Central memory CD4-positive, alpha-beta T cell (primary cell): Measurements from ENCODE around the gene MTMR2.
"Not testable (repeated sequence)": the region's sequence is repeated elsewhere in the genome, so short reads cannot be mapped to it uniquely, and the experiment has no call there.

ENCODE experiments used
- DNase-seq: peaks from one replicate; pipeline ENCODE4 v3.0.0; 2022

Gene MTMR2

GRCh38 chr11:95883381-95883780 is 40.5 kb downstream of the MTMR2 start:
- no peak for DNase-seq

GRCh38 chr11:95877291-95877690 is 46.6 kb downstream of the MTMR2 start:
- no peak for DNase-seq

DNA sequence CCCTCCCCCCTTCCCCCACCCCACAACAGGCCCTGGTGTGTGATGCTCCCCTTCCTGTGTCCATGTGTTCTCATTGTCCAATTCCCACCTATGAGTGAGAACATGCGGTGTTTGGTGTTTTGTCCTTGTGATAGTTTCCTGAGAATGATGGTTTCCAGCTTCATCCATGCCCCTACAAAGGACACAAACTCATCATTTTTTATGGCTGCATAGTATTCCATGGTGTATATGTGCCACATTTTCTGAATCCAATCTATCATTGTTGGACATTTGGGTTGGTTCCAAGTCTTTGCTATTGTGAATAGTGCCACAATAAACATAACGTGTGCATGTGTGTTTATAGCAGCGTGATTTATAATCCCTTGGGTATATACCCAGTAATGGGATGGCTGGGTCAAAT is 53.0 kb downstream of the MTMR2 start:
- not testable (repeated sequence) for DNase-seq

DNA sequence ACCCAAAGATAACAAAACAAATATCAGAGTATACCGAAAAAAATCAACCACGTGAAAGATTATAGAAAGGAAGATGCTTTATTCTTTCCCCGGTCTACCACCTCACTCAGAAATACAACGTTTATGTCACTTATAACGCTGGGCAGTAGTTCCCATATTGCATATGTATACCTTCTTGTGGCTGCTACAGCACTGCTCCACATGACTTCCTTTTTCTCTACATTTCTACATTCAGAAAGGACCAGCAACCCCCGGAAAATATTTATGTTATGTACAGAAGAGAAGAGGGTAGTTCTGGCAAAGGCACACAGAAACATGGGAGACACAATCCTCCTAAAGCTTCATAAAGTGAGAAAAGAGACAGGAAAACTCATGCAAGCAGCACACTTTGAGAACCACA is 56.8 kb downstream of the MTMR2 start:
- DNase-seq: no peak

GRCh38 chr11:95863486-95864140 is 60.3 kb downstream of the MTMR2 start:
- no peak for DNase-seq

DNA sequence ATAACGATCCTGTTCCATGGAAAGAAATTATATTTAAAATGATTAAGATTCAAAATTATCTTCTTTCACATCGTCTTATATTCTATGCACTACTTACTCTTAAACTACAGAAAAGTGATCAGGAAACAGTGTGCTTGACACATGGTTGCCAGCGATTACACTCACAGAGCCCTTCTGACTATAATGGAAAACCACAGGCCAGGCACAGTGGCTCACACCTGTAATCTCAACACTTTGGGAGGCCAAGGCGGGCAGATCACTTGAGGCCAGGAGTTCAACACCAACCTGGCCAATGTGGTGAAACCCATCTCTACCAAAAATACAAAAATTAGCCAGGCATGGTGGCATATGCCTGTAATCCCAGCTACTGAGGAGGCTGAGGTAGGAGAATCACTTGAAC is 63.9 kb downstream of the MTMR2 start:
- DNase-seq: not testable (repeated sequence)

- DNase-seq: not testable (repeated sequence)
Observed at GRCh38 chr11:95854362-95854761, 69.5 kb downstream of the MTMR2 start.

DNA sequence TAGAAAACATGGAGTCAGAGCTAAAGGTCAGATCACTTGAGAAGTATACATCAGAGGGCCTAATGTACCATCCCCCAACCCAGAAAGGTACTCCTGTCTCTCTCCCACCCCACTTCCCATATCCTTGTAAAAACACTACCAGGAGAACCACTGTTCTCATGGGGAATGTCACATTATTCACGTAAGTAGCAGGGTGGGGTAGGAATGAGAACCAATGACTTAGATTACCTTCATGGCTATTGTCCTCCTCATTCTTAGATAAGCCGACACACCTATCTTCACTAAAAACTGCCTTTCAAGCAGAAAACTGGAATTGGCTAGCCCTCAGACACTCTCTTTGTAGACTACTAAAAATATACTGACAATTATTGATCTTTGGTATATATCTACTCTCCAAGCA is 70.0 kb downstream of the MTMR2 start:
- no peak for DNase-seq

DNA sequence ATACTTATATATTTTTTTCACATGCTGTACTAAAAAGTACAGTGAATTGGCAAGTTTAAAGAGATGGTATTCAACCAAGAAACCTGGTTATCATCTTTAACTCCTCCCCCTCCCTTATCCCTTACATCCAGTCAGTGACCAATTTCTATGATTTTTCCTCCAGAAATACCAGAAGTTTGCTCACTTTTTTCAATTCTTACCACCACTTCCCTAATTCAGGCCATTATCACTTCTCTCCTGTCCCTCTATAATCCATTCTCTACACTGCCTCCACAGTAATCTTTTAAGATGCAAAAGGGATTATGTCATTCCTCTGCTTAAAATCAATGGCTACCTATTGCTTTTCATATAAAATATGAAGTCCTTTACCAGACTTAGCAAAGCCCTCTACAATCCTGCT is 70.8 kb downstream of the MTMR2 start:
- no peak for DNase-seq

- no peak for DNase-seq
Observed at GRCh38 chr11:95850137-95850536, 73.8 kb downstream of the MTMR2 start.

DNA sequence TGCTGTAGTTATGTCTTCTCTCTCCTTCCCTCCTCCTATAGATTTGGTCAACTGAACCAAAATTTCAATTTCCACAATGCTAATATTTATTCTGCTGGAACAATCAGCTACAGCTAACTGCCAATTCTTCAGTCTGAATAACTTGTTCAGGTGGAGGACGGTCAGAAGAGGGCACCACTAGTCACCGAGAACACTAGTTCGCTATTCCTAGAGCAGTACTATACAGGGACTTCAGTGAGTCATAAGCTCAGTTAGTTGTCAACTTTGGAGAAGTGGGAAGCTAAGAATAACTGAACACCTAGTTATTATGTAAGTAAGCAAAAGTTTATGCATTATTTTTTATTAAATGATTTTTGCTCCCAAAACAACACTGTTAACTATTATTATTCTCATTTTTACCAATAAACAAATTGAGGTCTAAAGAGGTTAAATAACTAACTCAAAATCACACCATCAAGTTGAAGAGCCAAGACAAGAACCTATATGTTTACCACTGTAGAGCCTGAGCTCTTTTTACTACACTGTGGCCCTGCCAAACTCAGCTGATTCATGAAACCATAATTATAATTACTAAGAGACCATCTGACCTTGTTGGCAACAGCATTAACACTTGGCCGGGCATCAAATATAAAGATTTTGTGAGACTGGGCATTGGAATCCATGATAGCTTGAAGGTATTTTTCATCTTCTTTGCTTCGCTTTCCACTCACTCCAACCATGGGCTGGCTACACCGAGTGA is 74.7 kb downstream of the MTMR2 start:
- no peak for DNase-seq

DNA sequence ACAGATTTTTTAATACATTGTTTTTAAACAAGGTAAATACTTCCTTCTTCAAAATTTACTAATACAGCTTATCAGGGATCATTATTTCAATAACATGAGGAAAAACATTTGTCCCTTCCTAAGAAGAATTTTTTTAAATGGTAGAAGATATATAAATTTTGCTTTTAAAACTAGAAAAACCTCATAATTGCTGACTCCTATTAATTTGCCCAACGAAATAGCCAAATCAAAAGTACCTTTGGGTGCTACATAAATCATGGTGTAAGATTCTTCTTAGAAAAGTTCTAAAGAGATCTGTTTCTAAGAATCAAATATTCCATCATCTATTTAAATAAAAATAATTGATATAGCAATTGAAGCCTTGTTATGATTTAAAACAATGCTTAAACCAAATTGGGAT is 78.7 kb downstream of the MTMR2 start:
- DNase-seq: no peak

GRCh38 chr11:95835768-95836488 is 88.0 kb downstream of the MTMR2 start:
- DNase-seq: peak; percentile 48

- no peak for DNase-seq
Observed at GRCh38 chr11:95835351-95835750, 88.6 kb downstream of the MTMR2 start.

DNA sequence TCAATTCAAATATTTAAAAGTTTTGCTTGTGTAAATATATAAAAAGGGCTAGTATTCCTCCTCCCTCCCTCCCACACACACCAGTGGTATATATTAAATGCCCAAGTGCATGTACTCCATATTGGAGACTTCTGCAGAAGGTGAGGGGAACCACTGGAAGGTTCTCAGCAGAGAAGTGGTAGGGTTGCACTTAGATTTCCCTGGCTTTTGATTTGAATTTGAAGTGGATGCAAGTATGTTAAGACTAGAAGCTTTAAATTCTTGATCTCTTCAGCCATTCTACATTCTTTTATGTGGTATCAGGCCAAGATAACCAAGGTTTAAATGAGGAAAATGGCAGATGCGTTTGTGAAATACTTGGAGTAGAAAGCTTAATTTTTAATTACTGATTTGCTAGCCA is 90.5 kb downstream of the MTMR2 start:
- DNase-seq: no peak

- DNase-seq: no peak
Observed at GRCh38 chr11:95832763-95833162, 91.1 kb downstream of the MTMR2 start.

- DNase-seq: no peak
Observed at GRCh38 chr11:95831198-95831883, 92.6 kb downstream of the MTMR2 start.

DNA sequence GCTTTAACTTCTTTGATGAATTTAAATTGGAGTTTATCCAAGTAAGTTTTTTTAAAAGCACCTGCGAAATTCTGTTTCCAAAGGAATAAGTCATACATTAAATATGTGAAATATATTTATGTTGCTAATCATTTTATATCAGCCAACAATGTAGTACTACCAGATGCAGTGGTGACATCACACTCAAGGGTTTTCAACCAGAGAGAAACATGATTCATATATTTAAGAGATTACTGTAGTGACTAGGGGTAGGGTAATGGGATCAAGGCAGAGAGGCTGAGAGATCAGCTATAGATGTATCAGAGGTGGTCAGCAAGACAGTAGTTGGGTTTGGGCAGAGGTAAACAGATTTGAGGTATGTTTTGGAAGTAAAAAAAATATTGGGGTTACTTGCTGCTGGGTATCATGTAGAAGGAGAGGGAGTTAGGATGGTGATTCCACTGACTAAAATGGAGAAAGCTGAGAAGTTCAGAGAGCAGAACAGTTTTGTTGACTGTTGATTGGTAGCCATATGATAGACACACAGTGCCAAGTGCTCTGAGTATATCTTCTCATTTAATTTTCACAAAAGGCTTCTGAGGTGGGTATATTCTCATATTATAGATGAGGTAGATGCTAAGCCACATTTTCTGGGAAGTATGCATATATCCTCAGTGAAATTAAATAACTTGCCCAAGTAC is 94.2 kb downstream of the MTMR2 start:
- DNase-seq: no peak

GRCh38 chr11:95827696-95828095 is 96.2 kb downstream of the MTMR2 start:
- DNase-seq: no peak

GRCh38 chr11:95821640-95822039 is 102.3 kb downstream of the MTMR2 start:
- no peak for DNase-seq

DNA sequence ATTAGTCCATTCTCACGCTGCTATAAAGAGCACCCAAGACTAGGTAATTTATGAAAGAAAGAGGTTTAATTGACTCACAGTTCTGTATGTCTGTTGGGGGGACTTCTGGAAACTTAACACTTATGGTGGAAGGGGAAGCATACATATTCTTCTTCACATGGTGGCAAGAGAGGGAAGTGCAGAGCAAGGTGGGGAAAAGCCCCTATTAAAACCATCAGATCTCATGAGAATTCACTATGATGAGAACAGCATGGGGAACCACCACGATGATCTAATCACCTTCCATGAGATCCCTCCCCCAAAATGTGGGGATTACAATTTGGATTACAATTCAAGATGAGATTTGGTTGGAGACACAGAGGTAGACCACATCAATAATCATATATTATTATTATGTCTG is 107.9 kb downstream of the MTMR2 start:
- DNase-seq: no peak

DNA sequence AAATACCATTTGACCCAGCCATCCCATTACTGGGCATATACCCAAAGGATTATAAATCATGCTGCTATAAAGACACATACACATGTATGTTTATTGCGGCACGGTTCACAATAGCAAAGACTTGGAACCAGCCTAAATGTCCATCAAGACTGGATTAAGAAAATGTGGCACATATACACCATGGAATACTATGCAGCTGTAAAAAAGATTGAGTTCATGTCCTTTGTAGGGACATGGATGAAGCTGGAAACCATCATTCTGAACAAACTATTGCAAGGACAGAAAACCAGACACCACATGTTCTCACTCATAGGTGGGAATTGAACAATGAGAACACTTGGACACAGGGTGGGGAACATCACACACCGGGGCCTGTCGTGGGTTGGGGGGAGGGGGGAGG is 112.9 kb downstream of the MTMR2 start:
- not testable (repeated sequence) for DNase-seq

- DNase-seq: peak; percentile 12
Observed at GRCh38 chr11:95806464-95806863, 117.4 kb downstream of the MTMR2 start.
